Stimulated activated CD8-positive, alpha-beta memory T cell treated with anti-CD3 and anti-CD28 coated beads, Interleukin-15, amount 100 ng/mL, for 4 hours (primary cell): Measurements from ENCODE around the gene MCF2L2.
"Not testable (repeated sequence)": the region's sequence is repeated elsewhere in the genome, so short reads cannot be mapped to it uniquely, and the experiment has no call there.

ENCODE experiments used
- DNase-seq, 2 donors: peaks; one replicate each; pipeline ENCODE4 v3.0.0-alpha.2; 2020; ENCODE audit warnings: low read depth in 2 of 2

Gene MCF2L2

GRCh38 chr3:183396662-183397391 is 31.6 kb downstream of the MCF2L2 start:
- DNase-seq = no peak

GRCh38 chr3:183394150-183394549 is 34.3 kb downstream of the MCF2L2 start:
- no peak for DNase-seq

- DNase-seq = no peak
Observed at GRCh38 chr3:183393625-183394024, 34.8 kb downstream of the MCF2L2 start.

- no peak for DNase-seq
Observed at GRCh38 chr3:183392186-183393034, 36.0 kb downstream of the MCF2L2 start.

- DNase-seq = no peak
Observed at GRCh38 chr3:183391460-183391859, 37.0 kb downstream of the MCF2L2 start.

- DNase-seq = no peak
Observed at GRCh38 chr3:183390844-183391243, 37.6 kb downstream of the MCF2L2 start.

- DNase-seq = no peak
Observed at GRCh38 chr3:183388213-183388895, 40.1 kb downstream of the MCF2L2 start.

- no peak for DNase-seq
Observed at GRCh38 chr3:183387797-183388196, 40.6 kb downstream of the MCF2L2 start.

- DNase-seq = no peak
Observed at GRCh38 chr3:183386651-183387050, 41.8 kb downstream of the MCF2L2 start.

- peak in 1 of 2 donors; percentile 32 for DNase-seq
Observed at GRCh38 chr3:183385698-183386613, 42.5 kb downstream of the MCF2L2 start.

- no peak for DNase-seq
Observed at GRCh38 chr3:183381673-183382072, 46.7 kb downstream of the MCF2L2 start.

- DNase-seq = no peak
Observed at GRCh38 chr3:183381179-183381578, 47.2 kb downstream of the MCF2L2 start.

GRCh38 chr3:183378951-183379350 is 49.5 kb downstream of the MCF2L2 start:
- DNase-seq = no peak

- no peak for DNase-seq
Observed at GRCh38 chr3:183378545-183378944, 49.9 kb downstream of the MCF2L2 start.

- no peak for DNase-seq
Observed at GRCh38 chr3:183378008-183378407, 50.4 kb downstream of the MCF2L2 start.

GRCh38 chr3:183377307-183377959 is 51.0 kb downstream of the MCF2L2 start:
- peak in 1 of 2 donors; percentile 15 for DNase-seq

- DNase-seq = no peak
Observed at GRCh38 chr3:183375787-183376186, 52.6 kb downstream of the MCF2L2 start.

- DNase-seq = no peak
Observed at GRCh38 chr3:183375337-183375736, 53.1 kb downstream of the MCF2L2 start.

- no peak for DNase-seq
Observed at GRCh38 chr3:183372911-183373310, 55.5 kb downstream of the MCF2L2 start.

- not testable (repeated sequence) for DNase-seq
Observed at GRCh38 chr3:183371600-183371968, 56.8 kb downstream of the MCF2L2 start.

GRCh38 chr3:183370391-183370790 is 58.0 kb downstream of the MCF2L2 start:
- DNase-seq = no peak
